ENCODE data around the gene PPP1R13B. TPM values are rescaled to one million over a fixed set of nuclear protein-coding genes. Genes with fewer than 3 reads are reported as not detected.

Gene PPP1R13B
- total and polyA plus RNA-seq, 7 donors: 8.6 to 26.9 (median 9.9) TPM

GRCh38 chr14:103698380-103699260, 148.8 kb downstream of the PPP1R13B start:
- no peaks in the 10 kb centered on the region for H3K9me3 ChIP-seq
- DNase-seq: no peak
- WGBS, 2 donors: 36 to 75% methylated on average over 33 of the region's 33 CpGs
- peaks cover 4 to 73% (median 35%) of the 10 kb centered on the region in 4 donors for H3K36me3 ChIP-seq
- intact Hi-C loops (cut with DNase I): loop anchor here (5.0 kb wide), 1 partner anchor 126 kb away; no protein-coding TSS in a partner anchor
- H3K27ac ChIP-seq: peak overlapping the region; percentile 75 to 81 (median 77)
- H3K4me3 ChIP-seq: no peak overlapping the region
- no peaks in the 10 kb centered on the region for H3K27me3 ChIP-seq
- TF ChIP-seq POLR2A (IDR thresholded peaks at IDR 0.05): no peak
- no peak for TF ChIP-seq CTCF (IDR thresholded peaks at IDR 0.05)
- no peak for TF ChIP-seq EP300 (IDR thresholded peaks at IDR 0.05)
- no peak for TF ChIP-seq POLR2AphosphoS5 (IDR thresholded peaks at IDR 0.05)
- H3K4me1 ChIP-seq: peaks cover 0 to 49% (median 41%) of the 10 kb centered on the region in 4 donors

DNA sequence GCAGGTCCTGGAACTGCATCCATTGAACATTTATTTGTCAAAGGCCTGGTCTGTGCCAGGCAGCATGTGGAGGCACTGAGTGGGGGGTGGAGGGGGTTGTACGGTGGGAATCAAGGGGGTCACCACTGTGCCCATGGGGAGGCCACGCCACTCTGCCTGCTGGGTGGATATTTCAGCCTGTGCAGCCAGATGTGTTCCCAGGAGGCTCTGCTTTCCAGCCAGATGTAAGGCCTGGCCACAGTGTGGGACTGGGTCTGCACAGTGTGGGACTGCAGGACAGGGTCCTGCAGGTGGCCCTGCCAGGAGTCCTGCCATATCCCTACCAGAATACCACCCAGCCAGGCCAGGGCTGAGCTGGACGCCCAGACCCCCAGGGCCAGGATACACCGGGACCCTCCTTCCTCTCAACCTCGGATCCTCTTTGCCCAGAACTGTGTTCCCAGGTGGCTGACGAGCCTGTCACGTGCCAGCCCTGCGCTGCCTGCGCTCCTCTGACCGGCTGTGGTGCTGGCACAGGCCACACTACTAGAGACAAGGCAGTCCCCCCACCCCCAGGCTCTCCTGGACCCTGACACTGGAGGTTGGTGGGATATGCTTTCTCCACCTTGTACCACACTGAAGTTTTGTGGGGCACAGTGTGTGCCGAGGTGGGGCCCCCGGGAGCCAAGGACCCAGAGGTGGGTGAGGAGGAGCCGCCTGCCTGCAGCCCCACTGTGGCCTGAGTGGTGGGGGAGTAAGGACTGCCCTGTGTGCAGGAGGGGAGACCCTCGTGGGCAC, 149.6 kb downstream of the PPP1R13B start:
- H3K27me3 ChIP-seq: no peaks in the 10 kb centered on the region
- no peaks in the 10 kb centered on the region for H3K9me3 ChIP-seq
- H3K36me3 ChIP-seq: peaks cover 11 to 73% (median 40%) of the 10 kb centered on the region in 4 donors
- no peak overlapping the region for H3K4me3 ChIP-seq
- H3K27ac ChIP-seq: peak overlapping the region; percentile 75 to 81 (median 77)
- intact Hi-C loops (cut with DNase I): loop anchor here (5.0 kb wide), 1 partner anchor 125 kb away; no protein-coding TSS in a partner anchor
- WGBS, 2 donors: 91% methylated on average over 14 of the region's 14 CpGs
- TF ChIP-seq EP300 (IDR thresholded peaks at IDR 0.05) (no peak), POLR2AphosphoS5 (IDR thresholded peaks at IDR 0.05) (no peak), POLR2A (IDR thresholded peaks at IDR 0.05) (no peak), CTCF (IDR thresholded peaks at IDR 0.05) (no peak)
- DNase-seq: no peak
- H3K4me1 ChIP-seq: peaks cover 0 to 49% (median 41%) of the 10 kb centered on the region in 4 donors

GRCh38 chr14:103697206-103697602, 150.2 kb downstream of the PPP1R13B start:
- WGBS, 2 donors: 53 to 54% methylated on average over 3 of the region's 3 CpGs
- Histone ChIP-seq H3K9me3 (no peaks in the 10 kb centered on the region), H3K27ac (peak overlapping the region; percentile 75 to 81 (median 77)), H3K4me3 (no peak overlapping the region), H3K4me1 (peaks cover 0 to 49% (median 41%) of the 10 kb centered on the region in 4 donors), H3K27me3 (no peaks in the 10 kb centered on the region), H3K36me3 (peaks cover 12 to 73% (median 42%) of the 10 kb centered on the region in 4 donors)
- intact Hi-C loops (cut with DNase I): loop anchor here (5.0 kb wide), 1 partner anchor 125 kb away; no protein-coding TSS in a partner anchor
- TF ChIP-seq POLR2A (IDR thresholded peaks at IDR 0.05): no peak
- TF ChIP-seq EP300 (IDR thresholded peaks at IDR 0.05): no peak
- no peak for TF ChIP-seq CTCF (IDR thresholded peaks at IDR 0.05)
- no peak for TF ChIP-seq POLR2AphosphoS5 (IDR thresholded peaks at IDR 0.05)
- DNase-seq: no peak

DNA sequence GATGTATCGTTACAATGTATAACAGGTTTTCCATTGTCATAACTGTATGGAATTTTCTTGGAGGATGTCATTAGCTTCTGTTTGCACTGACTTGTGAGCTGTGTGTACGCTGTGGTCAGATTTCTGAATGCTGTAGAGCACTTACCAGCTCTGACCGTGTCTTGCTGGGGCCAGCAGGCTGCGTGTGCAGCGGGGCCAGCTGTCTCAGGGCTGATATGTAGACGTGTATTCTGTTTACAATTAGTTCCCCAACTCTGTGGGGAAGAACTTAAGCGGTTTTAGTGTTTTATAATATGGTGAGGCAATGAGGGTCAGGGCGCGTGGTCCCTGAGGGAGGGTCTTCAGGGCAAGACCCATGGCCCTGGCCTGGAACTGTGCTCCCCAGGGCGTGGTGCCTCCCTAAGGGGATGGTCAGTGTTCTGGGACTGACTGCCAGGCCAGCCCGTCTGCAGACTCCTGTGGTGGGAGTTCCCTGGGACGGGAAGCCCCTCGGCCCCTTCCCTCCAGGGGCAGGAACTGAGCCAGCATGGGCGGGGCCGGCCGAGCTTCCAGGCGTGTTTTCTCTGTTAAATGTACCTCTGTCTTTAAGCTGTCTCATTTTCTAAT, 150.8 kb downstream of the PPP1R13B start:
- Histone ChIP-seq H3K9me3 (no peaks in the 10 kb centered on the region), H3K27me3 (no peaks in the 10 kb centered on the region), H3K27ac (peak overlapping the region; percentile 75 to 81 (median 77)), H3K4me3 (no peak overlapping the region), H3K36me3 (peaks cover 12 to 73% (median 43%) of the 10 kb centered on the region in 4 donors), H3K4me1 (peaks cover 0 to 49% (median 41%) of the 10 kb centered on the region in 4 donors)
- 56 to 61% methylated on average over 17 of the region's 17 CpGs for WGBS, 2 donors
- peak; percentile 90 for DNase-seq
- intact Hi-C loops (cut with DNase I): loop anchor here (5.0 kb wide), 1 partner anchor 124 kb away; no protein-coding TSS in a partner anchor
- TF ChIP-seq POLR2A (IDR thresholded peaks at IDR 0.05) (no peak), POLR2AphosphoS5 (IDR thresholded peaks at IDR 0.05) (peak in 2 of 4 donors; percentile 11 to 14)
